Measurements from ENCODE around the gene MEX3A.
A peak's percentile ranks its signal among the peaks of the same experiment; 100 is the strongest.
"Not testable (repeated sequence)": the region's sequence is repeated elsewhere in the genome, so short reads cannot be mapped to it uniquely, and the experiment has no call there.

MEX3A gene

DNA sequence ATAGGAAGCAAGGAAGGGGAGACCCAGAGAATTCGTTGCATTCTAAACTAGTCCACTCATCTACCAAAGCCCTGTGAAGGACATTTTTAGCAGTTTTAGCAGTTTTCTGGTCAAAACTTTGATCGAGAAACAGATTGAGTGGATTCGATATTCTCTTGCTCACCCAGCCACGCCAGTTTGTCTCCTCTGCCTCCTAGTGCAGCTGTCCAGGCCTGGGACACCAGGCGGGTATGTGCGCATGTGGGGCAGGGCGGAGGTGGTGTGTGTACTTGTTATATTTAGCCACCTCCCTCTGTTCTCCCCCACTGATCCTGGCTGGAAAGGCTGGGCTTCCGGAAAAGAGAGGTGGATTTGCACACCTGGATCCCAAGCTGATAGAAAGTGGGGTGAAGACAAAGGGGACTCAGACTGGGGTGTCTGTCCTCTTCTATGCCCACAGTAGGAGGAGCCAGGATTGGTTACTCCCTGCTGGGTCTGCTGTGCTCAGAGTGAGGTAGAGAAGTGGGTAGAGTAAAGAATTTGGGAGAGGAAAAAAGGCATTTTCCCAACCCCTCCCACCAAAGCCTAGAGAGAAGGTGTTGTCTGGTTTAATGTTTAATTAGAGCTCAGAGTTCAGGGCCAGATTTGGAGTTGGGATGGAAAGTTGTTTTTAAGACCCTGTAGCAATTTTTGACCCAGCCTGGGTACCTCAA is 36.1 kb upstream of the MEX3A start:
- peak in 1 of 2 donors; percentile 30 for DNase-seq

- DNase-seq, result peak in 1 of 2 donors; percentile 21
These were observed 35.3 kb upstream of the MEX3A start for GRCh38 chr1:156117414-156118176.

GRCh38 chr1:156116731-156117130 is 34.5 kb upstream of the MEX3A start:
- not testable (repeated sequence) for DNase-seq

DNA sequence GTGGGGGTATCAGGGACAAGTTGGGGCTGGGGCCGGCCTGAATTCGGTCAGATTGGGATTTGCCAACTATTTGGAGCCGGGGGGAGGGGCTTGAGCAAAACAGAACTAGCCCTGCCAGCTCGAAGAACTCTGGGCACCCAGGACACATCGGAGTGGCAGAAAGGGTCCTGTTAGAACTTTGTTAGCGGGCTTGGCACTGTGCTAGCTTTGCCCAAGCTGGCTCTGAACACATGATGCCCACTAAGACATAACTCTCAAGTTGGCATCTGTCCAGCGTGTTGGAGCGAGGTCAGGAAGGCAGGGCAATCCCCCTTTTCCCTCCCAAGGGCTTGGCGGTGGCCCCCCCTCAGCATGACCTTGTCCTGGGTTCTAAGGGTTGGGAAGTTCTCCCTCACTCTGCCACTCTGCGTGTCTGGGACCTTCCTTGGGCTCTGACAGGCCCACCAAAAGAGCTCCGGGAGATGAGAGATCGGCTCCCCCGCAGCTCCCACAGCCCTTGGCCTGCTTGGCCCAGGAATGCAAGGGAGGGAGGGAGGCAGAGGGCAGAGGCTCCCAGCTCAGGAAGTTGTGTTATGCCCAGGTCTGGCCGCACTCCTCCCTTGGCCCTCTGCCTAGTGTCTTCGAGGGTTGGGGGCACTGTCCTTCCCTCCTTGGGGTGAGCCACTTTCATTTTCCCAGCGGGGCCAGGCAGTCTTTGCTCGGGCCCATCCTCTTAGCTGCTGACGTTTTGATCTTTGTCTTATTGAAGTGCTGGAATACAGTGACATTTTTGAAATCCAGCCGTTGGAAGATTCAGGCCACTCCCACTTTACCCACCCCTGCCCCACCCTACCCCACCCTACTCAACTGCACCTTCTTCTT is 33.5 kb upstream of the MEX3A start:
- peak in 1 of 2 donors; percentile 44 for DNase-seq

GRCh38 chr1:156114919-156115513 is 32.8 kb upstream of the MEX3A start:
- DNase-seq, result peak in 1 of 2 donors; percentile 33

GRCh38 chr1:156114101-156114918 is 32.0 kb upstream of the MEX3A start, which contains the start of gene LMNA:
TSS of gene LMNA (plus strand) at chr1:156114711. CDS start at chr1:156114919, 208 bp downstream.
- DNase-seq, result peak; percentile 79 to 87

DNA sequence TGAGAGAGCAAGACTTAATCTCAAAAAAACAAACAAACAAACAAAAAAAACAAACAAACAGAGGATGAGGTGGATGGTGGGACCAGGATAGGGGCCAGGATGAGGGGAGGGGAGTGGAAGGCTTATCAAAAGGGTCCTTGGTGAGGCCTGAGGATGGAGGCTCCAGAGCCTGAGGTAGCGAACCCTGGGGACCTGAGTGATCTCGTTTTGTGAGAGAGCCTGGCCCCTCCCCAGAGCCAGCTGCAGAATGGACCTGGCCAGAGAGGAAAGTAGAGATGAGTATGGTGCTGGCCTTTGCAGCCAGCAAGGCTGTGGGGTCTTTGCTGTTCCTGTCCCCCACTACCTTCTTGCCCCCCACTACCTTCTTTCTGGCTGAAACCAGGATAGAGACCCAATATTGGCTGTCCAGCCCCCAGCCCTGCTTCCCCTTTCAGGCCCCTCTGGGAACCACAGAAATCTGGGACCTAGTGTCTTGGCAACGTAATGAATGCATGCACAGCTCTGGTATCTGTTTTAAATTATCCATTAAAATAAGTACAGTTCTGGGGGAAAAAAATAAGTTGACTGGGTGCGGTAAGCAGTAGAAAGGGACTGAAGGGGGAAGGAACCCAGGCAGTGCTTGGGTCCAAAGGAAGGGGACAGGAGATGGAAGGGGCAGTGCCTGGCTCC is 31.2 kb upstream of the MEX3A start:
- no peak for DNase-seq

DNA sequence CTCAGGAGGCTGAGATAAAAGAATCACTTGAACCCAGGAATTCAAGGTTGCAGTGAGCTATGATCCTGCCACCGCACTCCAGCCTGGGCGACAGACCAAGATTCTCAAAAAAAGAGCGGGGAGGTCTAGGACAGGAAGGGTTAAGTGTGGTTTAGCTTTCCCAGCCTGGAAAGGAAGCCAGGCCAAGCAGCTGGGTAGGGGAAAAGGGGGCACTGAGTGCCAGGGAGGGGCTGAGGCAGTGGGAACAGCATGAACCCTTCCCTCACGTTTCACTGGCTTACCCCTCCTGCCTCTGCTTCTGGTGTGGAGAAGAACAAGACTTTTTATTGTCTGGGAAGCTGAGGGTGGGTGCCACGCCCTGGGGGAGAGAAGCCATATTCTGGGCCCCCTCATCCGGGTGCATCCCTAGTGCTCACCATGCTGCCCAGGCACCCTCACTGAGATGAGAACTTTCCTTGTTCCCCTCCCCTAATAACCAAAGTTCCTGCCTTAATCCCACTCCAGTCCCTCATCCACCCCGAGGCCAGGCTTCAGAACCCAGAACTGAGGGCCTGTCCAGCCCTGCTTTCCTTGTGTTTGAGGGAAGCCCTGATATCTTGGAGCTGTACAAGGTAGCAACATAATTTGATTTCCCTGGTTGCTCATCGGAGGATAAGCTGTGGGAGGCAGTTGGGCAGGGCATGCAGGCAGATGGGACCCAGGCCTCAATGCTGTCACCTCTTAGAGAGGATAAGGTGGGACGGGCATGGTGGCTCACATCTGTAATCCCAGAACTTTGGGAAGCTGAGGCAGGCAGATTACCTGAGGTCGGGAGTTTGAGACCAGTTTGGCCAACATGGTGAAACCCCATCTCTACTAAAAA is 30.2 kb upstream of the MEX3A start:
- no peak for DNase-seq

GRCh38 chr1:156111355-156111962 is 29.2 kb upstream of the MEX3A start:
- DNase-seq, result no peak

DNA sequence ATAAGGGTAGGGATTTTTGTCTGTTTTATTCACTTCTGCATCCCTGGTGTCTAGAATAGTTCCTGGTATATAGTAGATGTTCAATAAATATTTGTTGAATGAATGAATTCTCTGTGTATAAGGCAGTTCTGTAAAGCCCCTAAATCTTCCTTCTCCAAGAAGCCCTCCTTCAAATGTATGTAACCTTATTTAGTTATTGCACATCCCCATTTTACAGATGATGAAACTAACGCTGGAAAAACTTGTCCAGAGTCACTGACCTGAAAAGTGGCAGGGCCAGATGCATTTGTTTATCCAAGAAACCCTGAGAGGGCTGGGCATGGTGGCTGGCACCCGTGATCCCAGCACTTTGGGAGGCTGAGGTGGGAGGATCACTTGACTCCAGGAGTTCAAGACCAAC is 28.0 kb upstream of the MEX3A start:
- no peak for DNase-seq

- no peak for DNase-seq
These were observed 26.5 kb upstream of the MEX3A start for GRCh38 chr1:156108664-156109241.

DNA sequence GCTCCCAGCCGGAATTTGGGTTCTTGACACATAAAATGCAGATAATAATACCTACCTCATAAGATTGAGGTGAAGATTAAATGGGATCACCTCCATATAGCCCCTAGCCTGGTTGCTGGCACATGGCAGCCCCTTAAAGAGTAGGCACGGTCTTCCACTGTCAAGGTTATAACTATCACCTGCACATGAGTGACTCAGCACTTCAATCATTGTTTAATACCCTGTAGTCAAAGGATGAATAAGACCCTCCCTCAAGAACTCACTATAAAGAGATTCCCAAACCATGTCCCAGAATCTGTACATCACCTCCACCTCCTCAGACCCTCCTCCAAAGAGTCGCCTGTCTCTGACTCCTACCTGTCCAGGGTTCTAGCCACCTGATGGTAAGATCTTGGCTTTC is 25.8 kb upstream of the MEX3A start:
- DNase-seq, result no peak

DNA sequence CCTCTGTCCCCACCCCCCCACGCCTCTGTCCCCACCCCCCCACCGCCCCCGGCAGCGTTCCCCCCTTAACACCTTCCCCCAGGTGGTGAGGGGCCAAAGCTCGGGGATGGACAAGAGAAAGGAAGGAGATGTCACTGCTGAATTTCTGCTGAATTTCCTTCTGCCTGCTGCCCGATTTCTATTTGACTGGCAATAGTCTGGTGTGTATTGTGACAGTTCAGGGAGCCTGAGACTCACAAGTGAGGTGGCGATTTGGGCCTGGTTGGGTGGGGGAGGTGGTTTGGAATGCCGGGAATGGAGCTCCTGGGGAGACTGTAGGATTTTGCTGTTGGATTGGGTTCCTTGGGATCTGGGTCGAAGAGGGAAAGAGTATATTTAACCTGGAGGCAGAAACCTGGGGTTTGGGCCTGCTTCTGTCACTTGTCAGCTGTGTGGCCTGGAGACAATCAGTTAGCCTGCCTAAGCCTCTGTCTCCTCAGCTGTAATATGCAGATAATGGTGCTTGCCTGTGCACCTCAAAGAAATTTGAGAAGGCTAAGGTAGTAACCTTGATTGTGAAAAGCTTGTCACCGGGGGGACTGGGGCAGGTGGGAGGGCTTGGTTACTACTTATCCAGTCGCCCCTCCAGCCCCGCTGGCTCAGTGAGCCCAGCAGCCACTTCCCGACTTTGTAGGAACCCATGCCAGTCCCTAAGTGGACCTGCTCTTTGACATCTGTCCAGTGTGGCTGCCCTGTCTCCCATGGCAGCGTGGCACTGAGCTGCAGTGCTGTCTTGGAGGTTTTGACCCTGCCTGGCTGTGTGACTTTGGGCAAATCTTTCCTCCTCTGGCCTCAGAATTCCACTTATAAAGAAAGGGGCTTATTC is 24.6 kb upstream of the MEX3A start:
- no peak for DNase-seq

DNA sequence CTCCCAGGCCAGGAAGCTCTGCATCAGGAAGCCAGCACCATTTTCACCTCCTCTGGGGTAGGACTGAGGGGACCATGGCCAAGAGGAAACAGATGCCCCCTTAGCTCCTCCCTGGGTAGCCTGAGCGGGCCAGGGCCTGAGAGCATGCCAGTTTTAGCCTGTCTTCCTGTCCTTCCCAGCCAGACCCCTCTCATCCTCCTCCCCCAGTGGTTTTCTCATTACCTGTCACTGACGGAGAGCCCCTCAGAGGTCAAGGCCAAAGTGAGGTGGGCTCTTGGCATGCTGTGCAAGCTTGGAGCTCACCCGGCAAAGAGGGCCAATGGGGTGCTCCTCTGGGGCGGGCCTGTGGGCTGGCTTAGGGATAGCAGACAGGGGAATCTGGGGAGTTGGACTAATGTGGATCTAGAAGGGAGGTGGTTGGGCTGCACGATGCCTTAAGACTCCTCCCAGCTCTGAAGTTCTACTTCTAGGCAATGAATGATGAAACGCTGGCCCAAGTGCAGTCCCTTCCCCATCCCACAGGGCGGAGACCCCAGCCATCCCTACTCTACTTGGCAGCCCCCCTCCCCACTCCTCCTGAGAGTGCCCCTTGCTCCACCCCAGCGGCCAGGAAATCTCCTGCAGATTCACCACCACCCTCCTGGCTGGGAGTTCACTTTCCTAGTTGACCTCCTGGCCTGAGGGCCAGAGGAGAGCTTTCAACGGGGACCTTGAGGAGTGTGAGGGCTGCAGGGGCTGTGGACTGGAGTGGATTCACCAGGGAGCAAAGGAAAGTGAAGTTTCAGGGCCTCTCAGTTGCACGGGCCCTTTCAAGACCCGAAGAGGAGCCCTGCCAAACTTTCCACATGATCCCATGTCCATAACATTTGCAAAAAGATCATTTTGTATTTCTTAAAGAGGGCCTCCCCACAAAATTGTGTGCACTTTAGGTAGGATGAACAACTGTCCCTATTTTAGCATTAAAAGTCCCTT is 22.9 kb upstream of the MEX3A start:
- peak in 1 of 2 donors; percentile 25 for DNase-seq

DNA sequence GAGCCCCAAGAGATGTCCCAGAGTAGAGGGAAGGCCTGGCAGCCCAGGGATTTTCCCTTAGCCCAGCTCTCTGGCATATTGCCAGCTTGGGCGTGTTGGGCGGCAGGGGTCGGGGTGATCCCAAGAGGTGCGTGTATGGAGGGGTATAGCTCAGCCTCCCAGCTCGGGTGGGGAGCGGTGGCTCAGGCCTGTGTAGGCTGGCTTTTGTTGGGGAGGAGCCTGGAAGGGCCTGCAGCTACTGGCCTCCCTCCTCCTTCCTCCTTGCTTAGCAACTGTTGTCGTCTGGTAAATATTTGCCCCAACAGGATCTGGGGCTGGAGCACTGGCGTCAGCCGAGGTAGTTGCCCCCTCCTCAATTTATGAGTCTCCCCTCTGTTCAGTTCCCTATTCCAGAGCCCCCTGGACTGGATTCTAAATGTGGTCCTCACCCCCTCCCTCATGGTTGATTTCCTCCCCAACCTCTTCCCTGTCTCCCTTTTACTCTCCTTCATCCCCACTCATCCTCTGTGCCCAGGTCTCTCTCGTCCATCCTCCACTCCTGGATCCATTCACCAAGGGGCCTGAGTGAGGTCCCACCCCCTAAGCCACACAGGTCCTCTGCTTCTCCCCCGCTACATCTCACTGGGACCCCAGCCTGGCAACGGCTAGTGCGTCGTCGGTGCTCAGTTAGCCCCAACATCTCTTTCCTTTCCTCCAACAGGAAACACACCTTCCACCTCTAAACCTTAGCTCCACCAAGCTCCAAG is 22.0 kb upstream of the MEX3A start:
- DNase-seq, result peak; percentile 80 to 86

DNA sequence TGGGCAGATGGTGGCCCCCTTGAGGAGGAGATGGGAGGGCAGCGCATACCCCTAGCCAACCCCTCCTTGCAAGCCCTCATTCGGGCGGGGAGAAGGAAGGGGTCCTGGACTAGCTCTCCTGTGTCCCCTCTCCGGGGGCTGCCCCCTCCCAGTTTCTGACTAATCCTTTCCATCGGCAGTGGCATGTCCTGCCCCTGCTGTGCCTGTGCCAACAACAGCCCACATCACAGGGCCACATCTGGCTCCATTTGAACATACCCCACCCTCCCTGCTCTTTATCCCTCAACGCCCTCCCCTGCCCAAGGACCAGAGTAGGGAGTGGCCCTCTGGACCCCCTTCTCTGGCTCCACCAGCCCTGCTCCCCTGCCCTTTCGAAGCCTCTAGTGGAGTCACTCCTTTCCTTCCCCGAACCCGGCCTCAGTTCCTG is 21.3 kb upstream of the MEX3A start:
- peak in 1 of 2 donors; percentile 48 for DNase-seq

All from CD4-positive, alpha-beta T cell treated with Interferon alpha-2 for 1 hour (primary cell).